Endothelial cell of umbilical vein (primary cell): ENCODE measurements around the gene COL1A1.

Experiments
- CTCF ChIP-seq, 2 donors: IDR thresholded peaks; 1 replicate in 1 of 2; 2 replicates in 1 of 2; pipeline ENCODE4 v1.5.1; 2011; ENCODE audit warnings: low read length in 2 of 2, mild to moderate bottlenecking in 2 of 2, moderate library complexity in 2 of 2, control low read depth in 1 of 2, inconsistent platforms in 1 of 2, low read depth in 1 of 2; ENCODE audit not compliant: insufficient read depth in 1 of 2; ENCODE audit errors: extremely low read depth in 1 of 2
- EZH2 ChIP-seq: IDR thresholded peaks from 2 replicates; pipeline ENCODE4 v1.6.1; 2012; ENCODE audit warnings: borderline replicate concordance, low read depth, mild to moderate bottlenecking, moderate library complexity, low read length, inconsistent platforms; ENCODE audit not compliant: severe bottlenecking
- FOS ChIP-seq: IDR thresholded peaks from 2 replicates; pipeline ENCODE4 v1.6.1; 2011; ENCODE audit warnings: mild to moderate bottlenecking, low read length, moderate library complexity, borderline replicate concordance; ENCODE audit not compliant: insufficient read depth
- MAX ChIP-seq: IDR thresholded peaks from 2 replicates; pipeline ENCODE4 v1.6.1; 2011; ENCODE audit not compliant: insufficient read depth, insufficient read length
- MYC ChIP-seq: IDR thresholded peaks from one replicate; pipeline ENCODE4 v1.6.1; 2011; ENCODE audit warnings: mild to moderate bottlenecking, low read depth, low read length
- POLR2A ChIP-seq: IDR thresholded peaks from 2 replicates; pipeline ENCODE4 v1.6.1; 2012; ENCODE audit warnings: low read depth, mild to moderate bottlenecking, control low read depth, low read length

GRCh38 chr17:50180620-50181019 lies 20.8 kb downstream of the COL1A1 start:
- no peak for TF ChIP-seq CTCF (IDR thresholded peaks at IDR 0.05; ENCODE audit: extremely low read depth in 1 of 2, insufficient read depth in 1 of 2, low read depth in 1 of 2, low read length in 2 of 2)
- no peak for TF ChIP-seq POLR2A
- no peak for TF ChIP-seq EZH2
- TF ChIP-seq MYC, result no peak
- TF ChIP-seq MAX, result no peak
- TF ChIP-seq FOS, result no peak
